ENCODE measurements around the gene PLA1A. TPM values are rescaled to one million over a fixed set of nuclear protein-coding genes. Genes with fewer than 3 reads are reported as not detected.

PLA1A gene
- total RNA-seq, 1 donor from 2014 or later, result 13.1 TPM

- ATAC-seq (no peak), DNase-seq (no peak)
- no peaks in the 10 kb centered on the region for H3K36me3 ChIP-seq
- no peak for TF ChIP-seq CTCF (IDR thresholded peaks at IDR 0.05)
- no peak overlapping the region for H3K4me3 ChIP-seq
- H3K27me3 ChIP-seq (ENCODE audit: low read depth), result no peaks in the 10 kb centered on the region
- intact Hi-C loops (cut with DNase I), result no loop called here
- H3K9me3 ChIP-seq, result no peaks in the 10 kb centered on the region
- no peak overlapping the region for H3K27ac ChIP-seq
- no peaks in the 10 kb centered on the region for H3K4me1 ChIP-seq
Observed at GRCh38 chr3:119619094-119619493, 21.4 kb downstream of the PLA1A start.

DNA sequence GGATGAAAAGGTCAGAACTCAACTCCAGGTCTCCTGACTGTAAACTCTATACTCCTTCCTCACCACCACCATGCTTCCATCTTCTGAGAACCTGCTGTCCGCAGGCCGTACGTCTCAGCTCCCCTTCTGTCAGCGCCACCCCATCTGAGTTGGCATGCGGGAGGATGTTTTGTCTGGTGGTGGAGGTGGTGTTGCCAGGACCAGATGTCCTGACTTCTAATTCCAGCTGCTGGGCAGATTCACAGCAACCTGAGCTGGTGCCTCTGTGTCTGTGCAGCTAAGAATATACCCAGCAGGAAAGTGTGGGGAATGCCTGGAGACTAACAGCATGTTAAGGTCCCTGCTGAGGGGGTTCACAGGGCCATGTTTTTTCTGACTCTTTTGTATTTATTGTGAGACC, 23.2 kb downstream of the PLA1A start:
- TF ChIP-seq CTCF (IDR thresholded peaks at IDR 0.05), result no peak
- Histone ChIP-seq H3K27ac (no peak overlapping the region), H3K9me3 (no peaks in the 10 kb centered on the region), H3K4me3 (no peak overlapping the region), H3K27me3 (ENCODE audit: low read depth) (no peaks in the 10 kb centered on the region), H3K36me3 (no peaks in the 10 kb centered on the region), H3K4me1 (peaks cover 6% of the 10 kb centered on the region)
- intact Hi-C loops (cut with DNase I), result no loop called here
- ATAC-seq (no peak), DNase-seq (no peak)

DNA sequence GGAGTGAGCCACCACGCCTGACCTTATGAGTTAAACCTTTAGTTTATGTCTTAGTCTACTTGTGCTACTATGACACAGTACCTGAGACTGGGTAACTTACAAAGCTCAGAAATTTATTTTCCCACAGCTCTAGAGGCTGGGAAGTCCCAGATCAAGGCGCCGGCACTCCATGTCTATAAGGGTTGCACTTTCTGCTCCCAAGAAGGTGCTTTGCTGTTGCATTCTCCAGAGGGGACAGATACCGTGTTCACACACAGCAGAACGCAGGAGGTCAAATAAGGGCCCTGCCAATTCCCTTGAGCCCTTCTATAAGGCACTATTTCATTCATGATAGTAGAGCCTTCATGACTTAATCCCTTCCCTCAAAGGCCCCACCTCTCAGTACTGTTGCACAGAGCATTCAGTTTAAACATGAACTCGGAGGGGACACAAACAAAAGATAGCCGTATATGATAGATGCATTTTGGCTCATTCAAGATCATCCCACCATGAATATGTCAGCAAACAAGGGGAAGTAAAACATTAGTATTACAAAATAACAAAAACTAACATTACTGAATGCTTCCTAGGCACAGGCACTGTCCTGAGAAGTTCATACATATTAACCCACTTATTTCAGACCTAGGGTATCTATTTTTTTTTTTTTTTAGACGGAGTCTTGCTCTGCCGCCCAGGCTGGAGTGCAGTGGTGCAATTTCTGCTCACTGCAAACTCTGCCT, 26.5 kb downstream of the PLA1A start:
- Histone ChIP-seq H3K27ac (no peak overlapping the region), H3K4me1 (peaks cover 33% of the 10 kb centered on the region), H3K27me3 (ENCODE audit: low read depth) (no peaks in the 10 kb centered on the region), H3K4me3 (no peak overlapping the region), H3K9me3 (no peaks in the 10 kb centered on the region), H3K36me3 (no peaks in the 10 kb centered on the region)
- DNase-seq (no peak), ATAC-seq (no peak)
- intact Hi-C loops (cut with DNase I), result no loop called here
- TF ChIP-seq CTCF (IDR thresholded peaks at IDR 0.05), result no peak

DNA sequence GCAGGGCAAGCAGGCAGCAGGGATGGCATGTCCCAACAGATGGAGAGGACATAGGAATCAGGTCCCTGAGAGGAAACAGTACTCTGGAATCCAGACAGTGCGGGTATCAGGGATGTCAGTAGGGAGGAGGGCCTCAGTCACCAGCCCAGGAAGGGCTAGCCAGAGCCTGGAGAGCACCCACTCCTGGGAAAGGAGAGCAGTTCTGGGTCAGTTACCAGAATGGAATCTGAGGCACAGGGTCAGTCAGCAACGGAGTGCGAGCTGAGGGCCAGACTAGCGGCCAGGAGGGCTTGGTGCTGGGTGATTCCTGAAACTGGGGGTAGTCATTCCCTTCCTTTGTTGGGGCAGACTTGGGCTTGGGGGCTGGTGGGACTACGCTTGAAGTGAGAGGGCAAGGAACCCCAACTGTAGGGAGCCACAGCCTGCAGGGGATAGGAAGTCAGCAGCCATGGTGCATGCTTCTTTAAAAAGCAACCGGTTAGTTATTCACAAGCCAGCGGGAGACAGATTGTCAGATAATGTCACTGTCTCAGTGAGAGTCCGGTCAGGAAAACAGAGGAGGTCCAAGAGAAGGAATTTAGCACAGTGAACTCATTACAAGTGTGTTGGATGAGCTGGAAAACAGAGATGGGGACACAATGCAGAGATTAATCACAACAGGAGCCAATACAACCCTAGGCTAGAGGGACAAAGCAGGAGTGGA, 27.9 kb downstream of the PLA1A start:
- peaks cover 47% of the 10 kb centered on the region for H3K4me1 ChIP-seq
- H3K9me3 ChIP-seq, result no peaks in the 10 kb centered on the region
- DNase-seq (no peak), ATAC-seq (no peak)
- no peaks in the 10 kb centered on the region for H3K36me3 ChIP-seq
- TF ChIP-seq CTCF (IDR thresholded peaks at IDR 0.05), result no peak
- H3K27ac ChIP-seq, result peak overlapping the region; percentile 14
- no peaks in the 10 kb centered on the region for H3K27me3 ChIP-seq (ENCODE audit: low read depth)
- no peak overlapping the region for H3K4me3 ChIP-seq
- intact Hi-C loops (cut with DNase I), result no loop called here

GRCh38 chr3:119626196-119626595, 28.5 kb downstream of the PLA1A start:
- H3K9me3 ChIP-seq, result no peaks in the 10 kb centered on the region
- DNase-seq (no peak), ATAC-seq (no peak)
- peak overlapping the region; percentile 14 for H3K27ac ChIP-seq
- TF ChIP-seq CTCF (IDR thresholded peaks at IDR 0.05), result no peak
- intact Hi-C loops (cut with DNase I), result no loop called here
- peaks cover 53% of the 10 kb centered on the region for H3K4me1 ChIP-seq
- no peaks in the 10 kb centered on the region for H3K27me3 ChIP-seq (ENCODE audit: low read depth)
- H3K4me3 ChIP-seq, result no peak overlapping the region
- H3K36me3 ChIP-seq, result no peaks in the 10 kb centered on the region

Data from lower lobe of right lung (tissue), 2 donors.